HFFc6 (cell line): ENCODE measurements around the gene CALR. TPM values are rescaled to one million over a fixed set of nuclear protein-coding genes. Genes with fewer than 3 reads are reported as not detected.

Experiments
- DNase-seq: peaks from one replicate; pipeline ENCODE4 v3.0.0-alpha.2; 2018
- H3K27ac Mint-ChIP-seq: 2 replicates; pipeline ENCODE4 v1.8.0; 2020; ENCODE audit warnings: mild to moderate bottlenecking, mixed read lengths
- H3K27me3 Mint-ChIP-seq: 2 replicates; pipeline ENCODE4 v1.8.0; 2021; ENCODE audit warnings: mild to moderate bottlenecking, moderate library complexity, mixed read lengths; ENCODE audit not compliant: insufficient read depth
- H3K36me3 Mint-ChIP-seq: 2 replicates; pipeline ENCODE4 v1.8.0; 2021; ENCODE audit warnings: low read depth, mixed read lengths
- H3K4me1 Mint-ChIP-seq: 2 replicates; pipeline ENCODE4 v1.8.0; 2020; ENCODE audit warnings: low read depth, mixed read lengths
- H3K4me3 Mint-ChIP-seq: 2 replicates; pipeline ENCODE4 v1.8.0; 2020; ENCODE audit warnings: mild to moderate bottlenecking, moderate library complexity, mixed read lengths
- H3K9me3 Mint-ChIP-seq: 2 replicates; pipeline ENCODE4 v1.8.0; 2020; ENCODE audit warnings: mild to moderate bottlenecking, mixed read lengths
- CTCF ChIP-seq: fragments of 200-600 bp; sonication (generic); IDR thresholded peaks from 2 replicates; pipeline ENCODE4 v1.5.0; 2021; ENCODE audit warnings: antibody characterized with exemption, mild to moderate bottlenecking
- total RNA-seq, 6 experiments: library from RNA; stranded (reverse); fragmentation: NEBNext Ultra II Directional; extraction: Animal tissue kit (Norgen Biotek cat#: 25700); gene quantifications; 2 replicates in 1 of 6; 3 replicates in 5 of 6; pipeline ENCODE4 v1.2.3, GENCODE V29; 2021

Gene CALR
- total RNA-seq, 6 experiments from 2014 or later, result 1,716 to 2,461 (median 2,371) TPM

DNA sequence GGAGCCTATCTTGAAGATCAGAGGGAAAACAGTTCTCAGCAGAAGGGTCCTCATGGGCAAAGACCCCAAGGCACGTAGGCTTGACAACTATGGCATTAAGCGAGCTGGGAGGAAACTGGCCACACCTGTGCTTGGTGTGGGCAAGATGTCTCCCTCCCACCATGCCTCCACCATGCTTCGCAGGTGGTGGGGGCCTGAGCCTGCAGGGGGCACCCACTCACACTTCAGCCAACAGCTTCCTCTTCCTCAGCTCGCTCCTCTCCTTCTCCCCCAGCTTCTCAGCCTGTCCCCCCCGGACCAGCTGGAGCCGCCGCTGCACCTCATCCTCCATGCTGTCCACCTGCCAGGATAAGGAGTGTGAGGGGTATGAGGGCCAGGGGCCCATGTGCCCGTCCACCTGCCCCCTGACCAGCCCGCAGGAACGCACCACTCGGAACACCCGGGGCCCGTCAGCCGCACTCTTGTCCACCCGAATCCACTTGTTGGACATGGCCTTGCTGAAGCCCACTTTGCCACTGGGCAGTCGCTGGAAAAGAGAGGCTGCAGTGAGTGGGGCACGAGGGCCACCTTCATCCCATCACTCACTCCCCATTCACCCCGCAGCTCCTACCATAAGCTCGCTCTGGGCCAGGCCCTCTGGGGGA is 8.3 kb upstream of the CALR start:
- H3K4me3 Mint-ChIP-seq, result no peak overlapping the region
- H3K9me3 Mint-ChIP-seq, result no peaks in the 10 kb centered on the region

DNA sequence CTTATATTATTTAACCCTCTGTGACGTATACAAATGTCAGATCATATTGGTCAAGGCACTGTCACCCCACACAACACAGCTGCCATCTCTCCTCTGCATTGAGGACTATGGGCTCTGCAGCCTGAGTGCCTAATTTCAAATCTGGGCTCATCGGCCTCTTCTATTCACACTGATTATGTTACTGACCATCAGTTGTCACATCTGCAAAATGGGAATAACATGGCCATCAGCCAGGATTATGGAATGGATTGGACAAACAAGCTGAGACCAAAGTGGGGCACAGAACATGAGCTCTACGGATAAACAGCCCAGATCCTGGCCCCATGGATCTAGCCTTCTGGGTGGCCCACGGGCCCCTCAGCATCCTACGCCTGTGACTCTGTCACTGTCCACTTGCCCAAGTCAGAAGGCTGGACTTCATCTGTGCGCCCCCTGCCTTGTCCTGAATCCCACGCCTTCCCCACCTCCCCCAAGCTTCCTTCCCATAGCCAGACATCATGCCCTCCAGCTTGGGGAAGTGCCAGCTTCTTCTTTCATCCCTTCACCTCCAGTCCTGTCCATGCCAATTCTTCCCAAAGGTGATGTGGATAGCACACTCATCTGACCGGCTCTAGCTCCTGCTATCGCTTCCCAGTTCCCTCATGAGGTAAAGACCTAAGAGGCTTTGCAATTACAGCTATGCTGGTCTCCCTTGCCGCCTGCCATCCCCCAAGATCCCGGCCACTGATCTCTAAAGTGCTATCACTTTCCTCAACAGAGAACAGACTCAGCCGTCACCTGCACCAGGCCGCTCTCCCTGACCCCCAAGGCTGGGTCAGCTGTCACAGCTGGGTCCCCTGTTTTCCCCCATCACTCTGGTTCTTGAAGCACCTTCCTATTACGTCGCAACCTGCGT is 5.8 kb upstream of the CALR start:
- no peak for DNase-seq
- Mint-ChIP-seq H3K36me3 (peaks cover 16% of the 10 kb centered on the region), H3K4me1 (peaks cover 16% of the 10 kb centered on the region), H3K27ac (peak overlapping the region; percentile 88), H3K27me3 (no peaks in the 10 kb centered on the region; the same call in 1 of the 2 replicates), H3K9me3 (no peaks in the 10 kb centered on the region), H3K4me3 (peak overlapping the region; percentile 97)
- TF ChIP-seq CTCF, result no peak

More for the DNA sequence above, 8.3 kb upstream of the CALR start:
- DNase-seq, result no peak
- peaks cover 10% of the 10 kb centered on the region for H3K4me1 Mint-ChIP-seq
- H3K27ac Mint-ChIP-seq, result no peak overlapping the region
- no peak; the same call in 1 of the 2 replicates for TF ChIP-seq CTCF
- peaks cover 23% of the 10 kb centered on the region for H3K36me3 Mint-ChIP-seq
- no peaks in the 10 kb centered on the region; the same call in 1 of the 2 replicates for H3K27me3 Mint-ChIP-seq

DNA sequence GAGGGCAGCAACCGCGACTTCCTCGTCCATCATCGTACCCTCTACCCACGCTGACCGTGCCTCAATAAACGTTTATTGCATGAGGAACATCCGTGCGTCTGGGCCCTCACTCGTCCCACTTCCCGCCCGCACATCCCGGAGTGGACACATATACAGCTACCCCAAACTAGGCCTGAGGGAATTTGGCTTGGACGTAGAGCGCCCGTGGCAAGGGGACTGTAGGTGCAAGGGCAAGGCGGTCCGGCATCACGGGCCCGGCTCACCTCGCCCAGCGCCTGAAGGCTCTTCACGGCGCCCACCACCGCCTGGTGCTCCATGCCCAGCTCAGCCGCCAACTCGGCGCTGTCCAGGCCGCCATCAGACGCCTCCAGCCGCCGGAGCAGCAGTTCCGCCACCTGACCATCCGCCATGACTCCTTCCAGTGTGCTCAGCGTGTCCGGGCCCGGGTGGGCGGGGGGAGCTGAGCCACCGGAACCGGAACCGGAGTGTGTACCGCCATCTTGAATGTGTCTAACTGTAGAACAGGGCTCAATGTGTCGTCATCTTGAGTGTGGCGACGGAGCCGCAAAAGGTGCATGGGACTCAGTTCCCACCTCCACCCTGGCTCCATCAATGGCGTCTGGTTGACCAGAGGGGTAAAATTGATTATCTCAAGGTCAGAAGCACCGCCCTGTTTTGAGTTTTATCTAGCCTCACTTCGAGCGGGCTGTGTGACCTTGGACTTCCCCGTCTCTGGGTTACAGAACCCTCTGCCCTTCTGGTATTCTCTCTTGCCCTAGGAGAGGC is 4.9 kb upstream of the CALR start, which contains the start of gene FARSA:
Gene FARSA, minus strand, starts transcription at position 425 of the 786 bp plus-strand sequence. Its CDS starts 15 bp downstream, at position 410.
- Mint-ChIP-seq H3K27me3 (peaks cover 2% of the 10 kb centered on the region), H3K27ac (peak within 1 kb of the TSS; percentile 88), H3K4me1 (peaks cover 19% of the 10 kb centered on the region), H3K9me3 (peaks cover 2% of the 10 kb centered on the region; the same call in 1 of the 2 replicates), H3K36me3 (peaks cover 18% of the 10 kb centered on the region), H3K4me3 (peak within 1 kb of the TSS; percentile 97)
- TF ChIP-seq CTCF, result no peak
- peak; percentile 82 for DNase-seq

DNA sequence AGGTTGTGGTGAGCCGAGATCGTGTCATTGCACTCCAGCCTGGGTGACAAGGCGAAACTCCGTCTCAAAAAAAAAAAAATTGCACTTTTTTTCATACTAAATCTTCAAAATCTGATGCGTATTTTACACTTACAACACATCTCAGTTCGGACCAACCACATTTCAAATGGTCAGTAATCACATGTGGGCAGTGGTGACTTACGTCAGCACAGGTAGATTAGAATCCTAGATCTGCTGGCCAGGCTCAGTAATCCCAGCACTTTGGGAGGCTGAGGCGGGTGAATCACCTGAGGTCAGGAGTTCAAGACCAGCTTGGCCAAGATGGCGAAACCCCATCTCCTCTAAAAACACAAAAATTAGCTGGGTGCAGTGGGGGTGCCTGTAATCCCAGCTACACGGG is 3.3 kb upstream of the CALR start:
- no peak for DNase-seq
- H3K9me3 Mint-ChIP-seq, result peaks cover 11% of the 10 kb centered on the region
- no peak overlapping the region for H3K27ac Mint-ChIP-seq
- H3K27me3 Mint-ChIP-seq, result peaks cover 8% of the 10 kb centered on the region
- TF ChIP-seq CTCF, result no peak
- peaks cover 28% of the 10 kb centered on the region for H3K36me3 Mint-ChIP-seq
- no peak overlapping the region for H3K4me3 Mint-ChIP-seq
- peaks cover 28% of the 10 kb centered on the region for H3K4me1 Mint-ChIP-seq

GRCh38 chr19:12936582-12936981 is 1.8 kb upstream of the CALR start:
- Mint-ChIP-seq H3K27ac (no peak overlapping the region), H3K9me3 (peaks cover 11% of the 10 kb centered on the region), H3K4me3 (no peak overlapping the region), H3K4me1 (peaks cover 37% of the 10 kb centered on the region), H3K36me3 (peaks cover 37% of the 10 kb centered on the region), H3K27me3 (peaks cover 8% of the 10 kb centered on the region)
- no peak for DNase-seq
- no peak for TF ChIP-seq CTCF
